PC-9 (cell line): ENCODE results near the gene CLEC7A.

Experiments used
- EZH2 ChIP-seq: fragments of 200-600 bp; sonication (generic); IDR thresholded peaks from 2 replicates; pipeline ENCODE4 v1.8.0; 2017; ENCODE audit warnings: antibody characterized with exemption, low read depth
- TF ChIP-seq, protein P1 (sequence below): fragments of 200-600 bp; sonication (generic); conservative IDR thresholded peaks from 2 replicates; pipeline ENCODE4 v1.6.1; 2017; ENCODE audit warnings: mixed run types, antibody characterized with exemption, mild to moderate bottlenecking, moderate library complexity

DNA sequence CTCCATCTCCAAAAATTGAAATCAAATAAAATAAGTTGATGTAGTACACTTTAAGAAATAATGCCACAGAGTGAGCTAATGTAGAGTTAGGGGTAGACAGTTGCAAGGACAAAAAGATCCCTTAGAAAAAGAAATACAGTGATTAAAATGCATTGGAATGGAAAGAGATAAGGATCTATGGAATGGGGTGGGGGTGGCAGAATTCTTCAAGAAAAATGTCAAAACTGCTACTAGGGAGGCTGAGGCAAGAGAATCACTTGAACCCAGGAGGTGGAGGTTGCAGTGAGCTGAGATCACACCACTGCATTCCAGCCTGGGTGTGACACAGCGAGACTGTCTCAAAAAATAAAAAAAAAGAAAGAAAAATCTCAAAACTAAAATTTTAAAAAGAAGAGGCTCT lies 35.4 kb upstream of the CLEC7A start:
- TF ChIP-seq, protein P1, sequence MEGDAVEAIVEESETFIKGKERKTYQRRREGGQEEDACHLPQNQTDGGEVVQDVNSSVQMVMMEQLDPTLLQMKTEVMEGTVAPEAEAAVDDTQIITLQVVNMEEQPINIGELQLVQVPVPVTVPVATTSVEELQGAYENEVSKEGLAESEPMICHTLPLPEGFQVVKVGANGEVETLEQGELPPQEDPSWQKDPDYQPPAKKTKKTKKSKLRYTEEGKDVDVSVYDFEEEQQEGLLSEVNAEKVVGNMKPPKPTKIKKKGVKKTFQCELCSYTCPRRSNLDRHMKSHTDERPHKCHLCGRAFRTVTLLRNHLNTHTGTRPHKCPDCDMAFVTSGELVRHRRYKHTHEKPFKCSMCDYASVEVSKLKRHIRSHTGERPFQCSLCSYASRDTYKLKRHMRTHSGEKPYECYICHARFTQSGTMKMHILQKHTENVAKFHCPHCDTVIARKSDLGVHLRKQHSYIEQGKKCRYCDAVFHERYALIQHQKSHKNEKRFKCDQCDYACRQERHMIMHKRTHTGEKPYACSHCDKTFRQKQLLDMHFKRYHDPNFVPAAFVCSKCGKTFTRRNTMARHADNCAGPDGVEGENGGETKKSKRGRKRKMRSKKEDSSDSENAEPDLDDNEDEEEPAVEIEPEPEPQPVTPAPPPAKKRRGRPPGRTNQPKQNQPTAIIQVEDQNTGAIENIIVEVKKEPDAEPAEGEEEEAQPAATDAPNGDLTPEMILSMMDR, result no peak
- no peak for TF ChIP-seq EZH2
